Astrocyte of the cerebellum (primary cell): Measurements from ENCODE around the gene LFNG.

Experiments
- DNase-seq: peaks from one replicate; pipeline ENCODE4 v3.0.0-alpha.2; 2011; ENCODE audit warnings: low read depth
- H3K4me3 ChIP-seq: 2 replicates; pipeline ENCODE4 v1.5.1; 2011; ENCODE audit warnings: mild to moderate bottlenecking, low read depth, low read length, moderate library complexity
- in situ Hi-C: cut with HindIII; loops from 2 replicates; pipeline ENCODE4 v1.10.0; 2017; ENCODE audit warnings: low sequenced_read_pairs
- TF ChIP-seq, protein P1 (sequence below): IDR thresholded peaks from 2 replicates; pipeline ENCODE4 v1.5.1; 2012; ENCODE audit warnings: low read length, low read depth, moderate library complexity, mild to moderate bottlenecking; ENCODE audit errors: missing control alignments

LFNG gene

DNA sequence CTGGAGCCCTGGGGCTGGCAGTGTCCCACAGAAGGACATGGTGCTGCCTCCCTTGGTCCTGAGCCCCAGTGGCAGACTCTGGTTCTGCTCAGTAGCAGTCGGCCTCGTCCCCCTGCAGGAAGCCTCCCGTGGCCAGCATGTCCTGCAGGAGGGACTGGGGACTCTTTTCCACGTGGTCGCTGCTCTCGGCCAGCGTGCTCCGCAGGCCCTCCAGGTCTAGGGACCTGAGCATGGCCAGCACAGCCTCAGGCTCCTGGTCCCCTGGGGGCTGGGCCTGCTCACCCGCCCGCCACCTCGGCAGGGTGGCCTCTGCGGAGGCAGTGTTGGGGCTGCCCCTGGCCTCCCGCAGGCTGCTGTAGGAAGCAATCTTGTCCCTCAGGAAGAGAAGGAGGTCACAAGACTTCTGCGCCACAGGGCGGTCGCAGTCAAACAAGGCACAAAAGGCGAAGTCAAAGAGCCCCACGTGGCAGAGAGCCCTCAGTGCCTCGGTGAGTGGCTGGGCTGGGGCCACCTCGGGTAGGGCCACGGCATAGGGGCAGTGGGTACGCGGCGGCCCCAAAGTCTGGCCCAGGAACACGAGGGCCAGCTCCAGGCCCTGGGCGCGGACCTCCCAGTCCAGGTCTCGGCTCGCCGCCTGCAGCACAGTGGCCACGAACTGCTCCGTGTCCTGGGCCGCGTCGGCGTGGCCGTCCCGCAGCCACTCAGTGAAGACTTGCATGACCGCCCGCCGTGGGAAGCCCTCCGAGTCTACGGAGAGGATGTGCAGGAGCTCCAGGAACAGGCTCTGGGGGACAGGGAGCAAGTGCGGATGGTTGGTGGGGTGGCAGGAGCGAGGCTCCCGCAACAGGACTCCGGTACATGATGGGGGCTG, 18.6 kb downstream of the LFNG start:
- TF ChIP-seq, protein P1, sequence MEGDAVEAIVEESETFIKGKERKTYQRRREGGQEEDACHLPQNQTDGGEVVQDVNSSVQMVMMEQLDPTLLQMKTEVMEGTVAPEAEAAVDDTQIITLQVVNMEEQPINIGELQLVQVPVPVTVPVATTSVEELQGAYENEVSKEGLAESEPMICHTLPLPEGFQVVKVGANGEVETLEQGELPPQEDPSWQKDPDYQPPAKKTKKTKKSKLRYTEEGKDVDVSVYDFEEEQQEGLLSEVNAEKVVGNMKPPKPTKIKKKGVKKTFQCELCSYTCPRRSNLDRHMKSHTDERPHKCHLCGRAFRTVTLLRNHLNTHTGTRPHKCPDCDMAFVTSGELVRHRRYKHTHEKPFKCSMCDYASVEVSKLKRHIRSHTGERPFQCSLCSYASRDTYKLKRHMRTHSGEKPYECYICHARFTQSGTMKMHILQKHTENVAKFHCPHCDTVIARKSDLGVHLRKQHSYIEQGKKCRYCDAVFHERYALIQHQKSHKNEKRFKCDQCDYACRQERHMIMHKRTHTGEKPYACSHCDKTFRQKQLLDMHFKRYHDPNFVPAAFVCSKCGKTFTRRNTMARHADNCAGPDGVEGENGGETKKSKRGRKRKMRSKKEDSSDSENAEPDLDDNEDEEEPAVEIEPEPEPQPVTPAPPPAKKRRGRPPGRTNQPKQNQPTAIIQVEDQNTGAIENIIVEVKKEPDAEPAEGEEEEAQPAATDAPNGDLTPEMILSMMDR: no peak
- DNase-seq: no peak
- H3K4me3 ChIP-seq: no peak overlapping the region
- in situ Hi-C loops: no loop called here

DNA sequence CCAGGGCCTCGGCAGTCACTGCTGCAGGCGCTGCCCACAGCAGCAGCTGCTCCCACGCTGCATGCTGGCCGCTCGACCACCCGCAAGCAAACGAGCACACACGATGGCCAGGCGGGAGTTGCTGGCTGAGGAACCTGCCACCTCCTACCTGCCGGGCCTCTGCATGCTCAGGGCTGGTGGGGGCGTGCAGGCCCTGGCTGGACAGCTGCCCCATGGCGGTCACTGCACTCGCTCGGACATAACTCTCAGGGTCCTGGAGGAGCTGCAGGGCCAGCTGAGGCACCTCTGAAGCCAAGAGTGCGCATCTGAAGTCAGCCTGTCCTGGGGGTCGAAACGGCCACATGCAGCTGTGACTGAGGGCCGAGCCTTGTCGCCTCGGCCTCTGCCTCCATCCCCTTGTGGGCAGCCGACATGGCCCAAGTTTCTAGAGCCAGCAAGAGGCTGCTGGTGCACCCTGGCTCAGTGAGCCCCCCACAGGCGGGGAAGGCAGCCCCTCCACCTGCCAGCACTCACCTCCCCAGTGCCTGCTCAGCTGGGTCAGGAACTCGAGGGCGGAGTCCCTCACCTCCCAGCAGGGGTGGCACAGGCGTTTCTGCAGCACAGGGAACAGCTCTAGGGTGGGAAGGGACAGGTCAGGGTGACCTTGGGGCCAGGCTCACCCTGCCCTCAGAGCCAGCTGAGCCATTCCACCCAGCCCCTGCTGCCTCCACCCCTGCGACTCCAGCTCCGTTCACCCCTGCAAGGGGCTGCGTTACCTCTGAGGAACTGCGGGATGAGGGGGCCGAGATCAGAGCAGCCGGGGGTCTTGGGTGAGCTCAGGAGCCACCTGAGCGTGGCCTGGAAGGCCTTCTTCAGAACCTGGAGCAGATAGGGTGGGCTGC, 19.7 kb downstream of the LFNG start:
- in situ Hi-C loops: no loop called here
- no peak for DNase-seq
- TF ChIP-seq, protein P1: no peak
- no peak overlapping the region for H3K4me3 ChIP-seq

DNA sequence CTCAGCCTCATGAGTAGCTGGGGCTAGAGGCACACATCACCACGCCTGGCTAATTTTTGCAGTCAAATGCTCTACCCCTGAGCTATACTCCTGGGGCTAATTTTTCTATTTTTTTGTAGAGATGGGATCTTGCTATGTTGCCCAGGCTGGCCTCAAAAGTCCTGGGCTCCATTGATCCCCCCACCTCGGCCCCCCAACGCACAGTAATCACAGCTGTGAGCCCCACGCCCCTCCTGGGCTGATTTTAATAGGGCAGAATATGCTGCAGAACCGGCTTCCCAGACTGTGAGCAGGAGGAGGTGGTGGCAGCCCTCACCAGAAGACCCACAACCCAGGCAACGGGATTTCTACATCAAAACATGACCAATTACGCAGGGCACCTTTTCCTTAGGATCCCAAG, 20.6 kb downstream of the LFNG start:
- DNase-seq: no peak
- H3K4me3 ChIP-seq: no peak overlapping the region
- in situ Hi-C loops: no loop called here
- TF ChIP-seq, protein P1: no peak

DNA sequence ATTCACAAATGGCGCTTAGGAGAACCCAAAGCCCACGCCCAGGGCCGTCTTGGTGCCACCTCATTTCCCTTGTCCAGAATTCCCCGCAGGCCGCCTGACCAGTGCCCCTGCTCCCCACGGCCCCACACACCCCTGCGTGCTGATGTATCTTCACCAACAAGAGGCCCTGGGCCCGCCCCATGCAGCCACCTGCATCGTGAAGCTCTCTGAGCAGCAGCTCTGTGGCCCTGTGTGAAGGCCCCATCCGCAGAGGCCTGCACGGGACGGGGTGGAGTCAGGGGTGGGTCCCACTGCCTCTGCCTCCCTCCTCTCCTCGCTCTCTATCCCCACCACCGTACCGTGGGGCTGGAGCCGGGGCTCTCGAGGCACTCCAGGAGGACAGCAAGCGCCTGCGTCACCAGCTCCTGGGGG, 21.1 kb downstream of the LFNG start:
- no peak for DNase-seq
- TF ChIP-seq, protein P1: no peak
- no peak overlapping the region for H3K4me3 ChIP-seq
- in situ Hi-C loops: no loop called here

DNA sequence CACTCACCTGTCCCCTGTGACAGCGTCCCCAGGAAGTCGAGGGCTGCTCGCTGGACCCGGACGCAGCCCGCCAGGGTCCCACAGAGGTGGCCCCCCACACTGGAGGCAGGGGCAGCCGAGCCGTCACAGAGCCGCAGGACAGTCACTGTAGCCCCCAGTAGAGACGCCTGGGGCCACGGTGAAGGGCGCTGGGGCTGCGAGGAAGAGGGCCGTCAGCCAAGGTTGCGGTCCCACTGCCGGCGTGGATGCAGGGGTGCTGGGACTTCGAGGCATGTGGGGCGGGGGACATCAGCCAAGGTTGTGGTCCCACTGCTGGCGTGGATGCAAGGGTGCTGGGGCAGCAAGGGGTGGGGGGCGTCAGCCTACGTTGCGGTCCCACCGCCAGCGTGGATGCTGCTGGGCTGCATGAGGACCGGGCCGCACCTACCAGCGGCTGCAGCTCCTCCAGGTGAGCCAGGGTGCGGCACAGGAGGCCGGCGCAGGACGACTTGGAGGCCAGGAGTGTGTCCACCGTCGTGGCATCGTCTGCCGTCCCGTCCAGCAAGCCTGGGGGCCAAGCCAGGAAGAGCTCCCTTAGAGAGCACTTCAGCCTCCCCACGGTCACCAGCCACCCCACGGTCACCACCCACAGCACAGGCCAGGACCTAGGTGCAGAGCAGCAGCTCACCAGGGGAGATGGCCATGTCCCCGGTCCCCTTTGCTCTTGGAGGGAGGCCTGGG, 21.9 kb downstream of the LFNG start:
- in situ Hi-C loops: no loop called here
- TF ChIP-seq, protein P1: no peak
- DNase-seq: no peak

More for the DNA sequence above, 21.9 kb downstream of the LFNG start:
- no peak overlapping the region for H3K4me3 ChIP-seq
